ENCODE measurements around the gene AIF1.

Gene AIF1

GRCh38 chr6:31614075-31614619 is 887 bp upstream of the AIF1 start:
- Histone ChIP-seq H3K27ac (no peak overlapping the region), H3K4me3 (ENCODE audit: low read depth, low read length) (no peak overlapping the region)

GRCh38 chr6:31615748-31616147 is 714 bp downstream of the AIF1 start:
- H3K27me3 ChIP-seq (ENCODE audit: insufficient read depth, low read depth, severe bottlenecking) = no peaks in the 10 kb centered on the region
- no peak for DNase-seq
- H3K36me3 ChIP-seq = peaks cover under 1% of the 10 kb centered on the region; the same call in 1 of the 2 replicates
- H3K4me3 ChIP-seq (ENCODE audit: low read depth, low read length) = no peak overlapping the region
- H3K27ac ChIP-seq = no peak overlapping the region
- no peaks in the 10 kb centered on the region for H3K9me3 ChIP-seq (ENCODE audit: severe bottlenecking)
- TF ChIP-seq, protein P1, sequence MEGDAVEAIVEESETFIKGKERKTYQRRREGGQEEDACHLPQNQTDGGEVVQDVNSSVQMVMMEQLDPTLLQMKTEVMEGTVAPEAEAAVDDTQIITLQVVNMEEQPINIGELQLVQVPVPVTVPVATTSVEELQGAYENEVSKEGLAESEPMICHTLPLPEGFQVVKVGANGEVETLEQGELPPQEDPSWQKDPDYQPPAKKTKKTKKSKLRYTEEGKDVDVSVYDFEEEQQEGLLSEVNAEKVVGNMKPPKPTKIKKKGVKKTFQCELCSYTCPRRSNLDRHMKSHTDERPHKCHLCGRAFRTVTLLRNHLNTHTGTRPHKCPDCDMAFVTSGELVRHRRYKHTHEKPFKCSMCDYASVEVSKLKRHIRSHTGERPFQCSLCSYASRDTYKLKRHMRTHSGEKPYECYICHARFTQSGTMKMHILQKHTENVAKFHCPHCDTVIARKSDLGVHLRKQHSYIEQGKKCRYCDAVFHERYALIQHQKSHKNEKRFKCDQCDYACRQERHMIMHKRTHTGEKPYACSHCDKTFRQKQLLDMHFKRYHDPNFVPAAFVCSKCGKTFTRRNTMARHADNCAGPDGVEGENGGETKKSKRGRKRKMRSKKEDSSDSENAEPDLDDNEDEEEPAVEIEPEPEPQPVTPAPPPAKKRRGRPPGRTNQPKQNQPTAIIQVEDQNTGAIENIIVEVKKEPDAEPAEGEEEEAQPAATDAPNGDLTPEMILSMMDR (IDR thresholded peaks at IDR 0.05; ENCODE audit: low read depth, low read length) = no peak

More at GRCh38 chr6:31614075-31614619, 887 bp upstream of the AIF1 start:
- Histone ChIP-seq H3K27me3 (ENCODE audit: insufficient read depth, low read depth, severe bottlenecking) (no peaks in the 10 kb centered on the region), H3K9me3 (ENCODE audit: severe bottlenecking) (no peaks in the 10 kb centered on the region), H3K36me3 (no peaks in the 10 kb centered on the region)
- DNase-seq = no peak
- TF ChIP-seq, protein P1 (IDR thresholded peaks at IDR 0.05; ENCODE audit: low read depth, low read length) = no peak

DNA sequence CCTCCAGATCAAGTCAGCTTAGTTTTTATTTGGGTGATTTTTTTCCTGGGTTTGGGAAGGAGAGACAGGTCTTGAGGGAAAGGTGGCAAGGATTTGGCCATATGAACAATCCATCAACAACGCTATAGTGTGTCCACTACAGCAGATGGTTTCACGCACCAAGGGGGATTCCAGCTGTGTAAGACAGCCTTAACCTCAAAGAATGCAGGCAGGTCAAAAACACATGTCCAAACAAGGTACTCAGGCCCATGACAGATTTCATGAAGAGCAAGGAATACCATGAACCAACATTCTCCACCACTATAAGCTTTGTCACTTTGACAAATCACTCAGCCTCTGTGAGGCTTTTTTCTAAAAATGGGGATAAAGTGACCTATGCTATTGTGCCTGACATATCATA is 2.0 kb downstream of the AIF1 start:
- H3K27me3 ChIP-seq (ENCODE audit: insufficient read depth, low read depth, severe bottlenecking) = no peaks in the 10 kb centered on the region
- H3K36me3 ChIP-seq = peaks cover 13% of the 10 kb centered on the region
- H3K27ac ChIP-seq = no peak overlapping the region
- no peaks in the 10 kb centered on the region for H3K9me3 ChIP-seq (ENCODE audit: severe bottlenecking)
- TF ChIP-seq, protein P1 (IDR thresholded peaks at IDR 0.05; ENCODE audit: low read depth, low read length) = no peak
- DNase-seq = no peak
- no peak overlapping the region for H3K4me3 ChIP-seq (ENCODE audit: low read depth, low read length)

GRCh38 chr6:31619805-31620585 is 5.0 kb downstream of the AIF1 start:
- Histone ChIP-seq H3K27me3 (ENCODE audit: insufficient read depth, low read depth, severe bottlenecking) (no peaks in the 10 kb centered on the region), H3K27ac (peak overlapping the region; percentile 95), H3K36me3 (peaks cover 43% of the 10 kb centered on the region), H3K4me3 (ENCODE audit: low read depth, low read length) (peak overlapping the region; percentile 63), H3K9me3 (ENCODE audit: severe bottlenecking) (no peaks in the 10 kb centered on the region)
- TF ChIP-seq, protein P1 (IDR thresholded peaks at IDR 0.05; ENCODE audit: low read depth, low read length) = no peak
- DNase-seq = peak; percentile 100

- Histone ChIP-seq H3K27me3 (ENCODE audit: insufficient read depth, low read depth, severe bottlenecking) (no peaks in the 10 kb centered on the region), H3K36me3 (peaks cover 51% of the 10 kb centered on the region), H3K27ac (peak within 1 kb of the TSS; percentile 99), H3K4me3 (ENCODE audit: low read depth, low read length) (peak within 1 kb of the TSS; percentile 74), H3K9me3 (ENCODE audit: severe bottlenecking) (no peaks in the 10 kb centered on the region)
- DNase-seq = peak; percentile 92
- TF ChIP-seq, protein P1 (IDR thresholded peaks at IDR 0.05; ENCODE audit: low read depth, low read length) = no peak
These were observed 5.7 kb downstream of the AIF1 start, which contains the start of gene PRRC2A for GRCh38 chr6:31620586-31621319. PRRC2A (plus strand) TSS chr6:31620715; CDS start chr6:31622790, 2,075 bp downstream.
